HepG2 (cell line): ENCODE results near the gene PITHD1. TPM values are rescaled to one million over a fixed set of nuclear protein-coding genes. Genes with fewer than 3 reads are reported as not detected.

Source experiments
- CBFB ChIP-seq: sonication (generic); formaldehyde crosslinking; IDR thresholded peaks from 2 replicates; pipeline ENCODE4 v1.4.0; 2020; ENCODE audit warnings: missing genetic modification reagents
- GATA4 ChIP-seq: sonication (generic); IDR thresholded peaks from 2 replicates; pipeline ENCODE4 v1.6.1; 2016; ENCODE audit warnings: antibody characterized with exemption, low read depth, borderline replicate concordance
- HOXA7 ChIP-seq: sonication (generic); formaldehyde crosslinking; IDR thresholded peaks from 2 replicates; pipeline ENCODE4 v1.8.1; 2022; ENCODE audit warnings: mild to moderate bottlenecking, missing genetic modification reagents, moderate library complexity
- MAFF ChIP-seq: IDR thresholded peaks from 2 replicates; pipeline ENCODE4 v1.6.1; 2011; ENCODE audit warnings: low read depth, low read length, improper control_type of control experiment
- NCOA2 ChIP-seq: sonication (generic); formaldehyde crosslinking; IDR thresholded peaks from 2 replicates; pipeline ENCODE4 v1.8.0; 2022; ENCODE audit warnings: inconsistent platforms
- NR2F6 ChIP-seq, 2 experiments: IDR thresholded peaks; 2 replicates each; pipeline ENCODE4 v1.6.1; 2016; ENCODE audit warnings: antibody characterized with exemption in 1 of 2, mild to moderate bottlenecking in 1 of 2
- NR3C1 ChIP-seq: sonication (generic); formaldehyde crosslinking; IDR thresholded peaks from 2 replicates; pipeline ENCODE4 v1.4.0; 2020; ENCODE audit warnings: missing genetic modification reagents
- PITX1 ChIP-seq: sonication (generic); formaldehyde crosslinking; IDR thresholded peaks from 2 replicates; pipeline ENCODE4 v1.5.1; 2020; ENCODE audit warnings: mild to moderate bottlenecking, missing genetic modification reagents
- PRMT3 ChIP-seq: sonication (generic); formaldehyde crosslinking; IDR thresholded peaks from 2 replicates; pipeline ENCODE4 v1.8.1; 2022; ENCODE audit warnings: low read depth, mild to moderate bottlenecking, moderate library complexity, missing genetic modification reagents, borderline replicate concordance
- SRF ChIP-seq: IDR thresholded peaks from 2 replicates; pipeline ENCODE4 v1.6.1; 2011; ENCODE audit warnings: mild to moderate bottlenecking, low read depth, low read length, moderate library complexity
- ZNF430 ChIP-seq: sonication (generic); formaldehyde crosslinking; IDR thresholded peaks from 2 replicates; pipeline ENCODE4 v1.9.0; 2021; ENCODE audit warnings: mild to moderate bottlenecking, missing genetic modification reagents
- ZNF703 ChIP-seq: sonication (generic); formaldehyde crosslinking; IDR thresholded peaks from 2 replicates; pipeline ENCODE4 v1.5.1; 2020; ENCODE audit warnings: missing genetic modification reagents, mild to moderate bottlenecking, moderate library complexity, borderline replicate concordance
- polyA plus RNA-seq, 8 experiments: library from polyadenylated mRNA; depleted of rRNA in 3 of 8; stranded (reverse) in 7 of 8; unstranded in 1 of 8; fragments of >200 nt; fragmentation: Illumina TruSeq in 4 of 8; extraction: Trizol in 4 of 8; gene quantifications; 2 replicates each; pipeline versions ENCODE4 v1.2.1 to v1.2.3, GENCODE V29; 2011 to 2016; ENCODE audit warnings: low read depth in 4 of 8, missing spikeins in 1 of 8, mixed read lengths in 1 of 8; ENCODE audit not compliant: insufficient read depth in 1 of 8
- total RNA-seq, 5 experiments: library from RNA; depleted of rRNA; stranded (reverse); fragments of >200 nt; fragmentation: Illumina TruSeq; extraction: Trizol; gene quantifications; 2 replicates each; pipeline ENCODE4 v1.2.3, GENCODE V29; 2016; ENCODE audit warnings: low read depth in 1 of 5
- TF ChIP-seq, protein P1 (sequence below): sonication (generic); formaldehyde crosslinking; IDR thresholded peaks from 2 replicates; pipeline ENCODE4 v1.5.0; 2020; ENCODE audit warnings: missing genetic modification reagents
- TF ChIP-seq, protein P2 (sequence below): sonication (generic); formaldehyde crosslinking; IDR thresholded peaks from 2 replicates; pipeline ENCODE4 v1.8.1; 2023; ENCODE audit warnings: mild to moderate bottlenecking, moderate library complexity, missing genetic modification reagents
- TF ChIP-seq, protein P3 (sequence below): sonication (generic); formaldehyde crosslinking; conservative IDR thresholded peaks from 2 replicates; pipeline ENCODE4 v1.4.0; 2020; ENCODE audit warnings: mild to moderate bottlenecking, missing genetic modification reagents, moderate library complexity
- TF ChIP-seq, protein P4 (sequence below): IDR thresholded peaks from 2 replicates; pipeline ENCODE4 v1.6.1; 2016; ENCODE audit warnings: low read depth
- TF ChIP-seq, protein P5 (sequence below): sonication (generic); formaldehyde crosslinking; IDR thresholded peaks from 2 replicates; pipeline ENCODE4 v1.8.1; 2023; ENCODE audit warnings: mild to moderate bottlenecking, missing genetic modification reagents
- TF ChIP-seq, protein P6 (sequence below): sonication (generic); formaldehyde crosslinking; IDR thresholded peaks from 2 replicates; pipeline ENCODE4 v1.8.1; 2023; ENCODE audit warnings: missing genetic modification reagents, mild to moderate bottlenecking, borderline replicate concordance
- TF ChIP-seq, protein P7 (sequence below): sonication (generic); formaldehyde crosslinking; IDR thresholded peaks from 2 replicates; pipeline ENCODE4 v1.8.0; 2022; ENCODE audit warnings: low read depth, missing genetic modification reagents

The PITHD1 gene
- total and polyA plus RNA-seq, 2 of the 13 experiments (the other 11 are each of a cell fraction or from before 2014, with no cell fraction given), result 28.0 to 37.3 TPM

DNA sequence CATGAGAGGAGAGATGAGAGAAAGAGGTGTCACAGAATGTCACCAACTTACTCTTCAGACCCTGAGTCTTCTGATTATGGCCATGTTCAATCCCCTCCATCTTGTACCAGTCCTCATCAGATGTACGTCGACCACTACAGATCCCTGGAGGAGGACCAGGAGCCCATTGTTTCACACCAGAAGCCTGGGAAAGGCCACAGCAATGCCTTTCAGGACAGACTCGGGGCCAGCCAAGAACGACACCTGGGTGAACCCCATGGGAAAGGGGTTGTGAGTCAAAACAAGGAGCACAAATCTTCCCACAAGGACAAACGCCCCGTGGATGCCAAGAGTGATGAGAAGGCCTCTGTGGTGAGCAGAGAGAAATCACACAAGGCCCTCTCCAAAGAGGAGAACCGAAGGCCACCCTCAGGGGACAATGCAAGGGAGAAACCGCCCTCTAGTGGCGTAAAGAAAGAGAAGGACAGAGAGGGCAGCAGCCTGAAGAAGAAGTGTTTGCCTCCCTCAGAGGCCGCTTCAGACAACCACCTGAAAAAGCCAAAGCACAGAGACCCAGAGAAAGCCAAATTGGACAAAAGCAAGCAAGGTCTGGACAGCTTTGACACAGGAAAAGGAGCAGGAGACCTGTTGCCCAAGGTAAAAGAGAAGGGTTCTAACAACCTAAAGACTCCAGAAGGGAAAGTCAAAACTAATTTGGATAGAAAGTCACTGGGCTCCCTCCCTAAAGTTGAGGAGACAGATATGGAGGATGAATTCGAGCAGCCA is 27.0 kb upstream of the PITHD1 start (continued):
- no peak for TF ChIP-seq NCOA2 (CRISPR knock-in tag)
- TF ChIP-seq PRMT3 (CRISPR knock-in tag), result no peak
- TF ChIP-seq, protein P1, sequence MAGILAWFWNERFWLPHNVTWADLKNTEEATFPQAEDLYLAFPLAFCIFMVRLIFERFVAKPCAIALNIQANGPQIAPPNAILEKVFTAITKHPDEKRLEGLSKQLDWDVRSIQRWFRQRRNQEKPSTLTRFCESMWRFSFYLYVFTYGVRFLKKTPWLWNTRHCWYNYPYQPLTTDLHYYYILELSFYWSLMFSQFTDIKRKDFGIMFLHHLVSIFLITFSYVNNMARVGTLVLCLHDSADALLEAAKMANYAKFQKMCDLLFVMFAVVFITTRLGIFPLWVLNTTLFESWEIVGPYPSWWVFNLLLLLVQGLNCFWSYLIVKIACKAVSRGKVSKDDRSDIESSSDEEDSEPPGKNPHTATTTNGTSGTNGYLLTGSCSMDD (CRISPR knock-in tag), result no peak
- TF ChIP-seq, protein P2, sequence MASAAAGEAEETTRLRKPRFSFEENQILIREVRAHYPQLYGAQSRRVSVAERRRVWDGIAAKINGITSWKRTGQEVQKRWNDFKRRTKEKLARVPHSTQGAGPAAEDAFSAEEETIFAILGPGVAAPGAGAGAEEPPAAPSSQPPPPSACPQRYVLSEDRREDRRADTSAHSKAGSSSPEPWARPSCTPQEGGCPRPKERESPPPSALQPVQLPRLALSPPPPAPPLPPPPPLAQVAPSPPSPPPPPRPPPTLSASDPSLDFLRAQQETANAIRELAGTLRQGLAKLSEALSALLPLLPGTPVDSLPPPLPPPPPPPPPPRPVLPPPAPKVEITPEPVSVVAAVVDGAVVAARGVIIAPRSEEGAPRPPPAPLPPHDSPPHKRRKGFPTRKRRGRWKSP, result no peak
- no peak for TF ChIP-seq CBFB (CRISPR knock-in tag)
- TF ChIP-seq, protein P3, sequence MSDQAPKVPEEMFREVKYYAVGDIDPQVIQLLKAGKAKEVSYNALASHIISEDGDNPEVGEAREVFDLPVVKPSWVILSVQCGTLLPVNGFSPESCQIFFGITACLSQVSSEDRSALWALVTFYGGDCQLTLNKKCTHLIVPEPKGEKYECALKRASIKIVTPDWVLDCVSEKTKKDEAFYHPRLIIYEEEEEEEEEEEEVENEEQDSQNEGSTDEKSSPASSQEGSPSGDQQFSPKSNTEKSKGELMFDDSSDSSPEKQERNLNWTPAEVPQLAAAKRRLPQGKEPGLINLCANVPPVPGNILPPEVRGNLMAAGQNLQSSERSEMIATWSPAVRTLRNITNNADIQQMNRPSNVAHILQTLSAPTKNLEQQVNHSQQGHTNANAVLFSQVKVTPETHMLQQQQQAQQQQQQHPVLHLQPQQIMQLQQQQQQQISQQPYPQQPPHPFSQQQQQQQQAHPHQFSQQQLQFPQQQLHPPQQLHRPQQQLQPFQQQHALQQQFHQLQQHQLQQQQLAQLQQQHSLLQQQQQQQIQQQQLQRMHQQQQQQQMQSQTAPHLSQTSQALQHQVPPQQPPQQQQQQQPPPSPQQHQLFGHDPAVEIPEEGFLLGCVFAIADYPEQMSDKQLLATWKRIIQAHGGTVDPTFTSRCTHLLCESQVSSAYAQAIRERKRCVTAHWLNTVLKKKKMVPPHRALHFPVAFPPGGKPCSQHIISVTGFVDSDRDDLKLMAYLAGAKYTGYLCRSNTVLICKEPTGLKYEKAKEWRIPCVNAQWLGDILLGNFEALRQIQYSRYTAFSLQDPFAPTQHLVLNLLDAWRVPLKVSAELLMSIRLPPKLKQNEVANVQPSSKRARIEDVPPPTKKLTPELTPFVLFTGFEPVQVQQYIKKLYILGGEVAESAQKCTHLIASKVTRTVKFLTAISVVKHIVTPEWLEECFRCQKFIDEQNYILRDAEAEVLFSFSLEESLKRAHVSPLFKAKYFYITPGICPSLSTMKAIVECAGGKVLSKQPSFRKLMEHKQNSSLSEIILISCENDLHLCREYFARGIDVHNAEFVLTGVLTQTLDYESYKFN, result no peak
- TF ChIP-seq, protein P4, sequence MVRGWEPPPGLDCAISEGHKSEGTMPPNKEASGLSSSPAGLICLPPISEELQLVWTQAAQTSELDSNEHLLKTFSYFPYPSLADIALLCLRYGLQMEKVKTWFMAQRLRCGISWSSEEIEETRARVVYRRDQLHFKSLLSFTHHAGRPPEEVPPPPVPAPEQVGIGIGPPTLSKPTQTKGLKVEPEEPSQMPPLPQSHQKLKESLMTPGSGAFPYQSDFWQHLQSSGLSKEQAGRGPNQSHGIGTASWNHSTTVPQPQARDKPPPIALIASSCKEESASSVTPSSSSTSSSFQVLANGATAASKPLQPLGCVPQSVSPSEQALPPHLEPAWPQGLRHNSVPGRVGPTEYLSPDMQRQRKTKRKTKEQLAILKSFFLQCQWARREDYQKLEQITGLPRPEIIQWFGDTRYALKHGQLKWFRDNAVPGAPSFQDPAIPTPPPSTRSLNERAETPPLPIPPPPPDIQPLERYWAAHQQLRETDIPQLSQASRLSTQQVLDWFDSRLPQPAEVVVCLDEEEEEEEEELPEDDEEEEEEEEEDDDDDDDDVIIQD (CRISPR knock-in tag), result no peak
- no peak for TF ChIP-seq MAFF
- TF ChIP-seq NR3C1 (CRISPR knock-in tag), result no peak
- TF ChIP-seq, protein P5, sequence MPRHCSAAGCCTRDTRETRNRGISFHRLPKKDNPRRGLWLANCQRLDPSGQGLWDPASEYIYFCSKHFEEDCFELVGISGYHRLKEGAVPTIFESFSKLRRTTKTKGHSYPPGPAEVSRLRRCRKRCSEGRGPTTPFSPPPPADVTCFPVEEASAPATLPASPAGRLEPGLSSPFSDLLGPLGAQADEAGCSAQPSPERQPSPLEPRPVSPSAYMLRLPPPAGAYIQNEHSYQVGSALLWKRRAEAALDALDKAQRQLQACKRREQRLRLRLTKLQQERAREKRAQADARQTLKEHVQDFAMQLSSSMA (CRISPR knock-in tag), result no peak
- no peak for TF ChIP-seq ZNF703
- TF ChIP-seq ZNF430 (CRISPR knock-in tag), result no peak
- TF ChIP-seq SRF, result no peak
- no peak for TF ChIP-seq PITX1
- TF ChIP-seq NR2F6 (IDR thresholded peaks at IDR 0.05), result no peak
- TF ChIP-seq NR2F6 (CRISPR knock-in tag; IDR thresholded peaks at IDR 0.05), result no peak
- no peak for TF ChIP-seq HOXA7
- TF ChIP-seq, protein P6, sequence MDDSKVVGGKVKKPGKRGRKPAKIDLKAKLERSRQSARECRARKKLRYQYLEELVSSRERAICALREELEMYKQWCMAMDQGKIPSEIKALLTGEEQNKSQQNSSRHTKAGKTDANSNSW (CRISPR knock-in tag), result no peak
- TF ChIP-seq, protein P7, sequence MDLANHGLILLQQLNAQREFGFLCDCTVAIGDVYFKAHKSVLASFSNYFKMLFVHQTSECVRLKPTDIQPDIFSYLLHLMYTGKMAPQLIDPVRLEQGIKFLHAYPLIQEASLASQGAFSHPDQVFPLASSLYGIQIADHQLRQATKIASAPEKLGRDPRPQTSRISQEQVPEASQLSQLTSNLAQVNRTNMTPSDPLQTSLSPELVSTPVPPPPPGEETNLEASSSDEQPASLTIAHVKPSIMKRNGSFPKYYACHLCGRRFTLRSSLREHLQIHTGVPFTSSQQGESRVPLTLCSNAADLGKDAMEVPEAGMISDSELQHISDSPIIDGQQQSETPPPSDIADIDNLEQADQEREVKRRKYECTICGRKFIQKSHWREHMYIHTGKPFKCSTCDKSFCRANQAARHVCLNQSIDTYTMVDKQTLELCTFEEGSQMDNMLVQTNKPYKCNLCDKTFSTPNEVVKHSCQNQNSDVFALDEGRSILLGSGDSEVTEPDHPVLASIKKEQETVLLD (CRISPR knock-in tag), result no peak
- no peak for TF ChIP-seq GATA4
